Ammon's horn (tissue), 1 donor: ENCODE data around the gene LMBRD2.
"Not testable (repeated sequence)": the region's sequence is repeated elsewhere in the genome, so short reads cannot be mapped to it uniquely, and the experiment has no call there.

Experiments
- DNase-seq: peaks from one replicate; pipeline ENCODE4 v3.0.0-alpha.2; 2016; ENCODE audit warnings: low spot score

The LMBRD2 gene

DNA sequence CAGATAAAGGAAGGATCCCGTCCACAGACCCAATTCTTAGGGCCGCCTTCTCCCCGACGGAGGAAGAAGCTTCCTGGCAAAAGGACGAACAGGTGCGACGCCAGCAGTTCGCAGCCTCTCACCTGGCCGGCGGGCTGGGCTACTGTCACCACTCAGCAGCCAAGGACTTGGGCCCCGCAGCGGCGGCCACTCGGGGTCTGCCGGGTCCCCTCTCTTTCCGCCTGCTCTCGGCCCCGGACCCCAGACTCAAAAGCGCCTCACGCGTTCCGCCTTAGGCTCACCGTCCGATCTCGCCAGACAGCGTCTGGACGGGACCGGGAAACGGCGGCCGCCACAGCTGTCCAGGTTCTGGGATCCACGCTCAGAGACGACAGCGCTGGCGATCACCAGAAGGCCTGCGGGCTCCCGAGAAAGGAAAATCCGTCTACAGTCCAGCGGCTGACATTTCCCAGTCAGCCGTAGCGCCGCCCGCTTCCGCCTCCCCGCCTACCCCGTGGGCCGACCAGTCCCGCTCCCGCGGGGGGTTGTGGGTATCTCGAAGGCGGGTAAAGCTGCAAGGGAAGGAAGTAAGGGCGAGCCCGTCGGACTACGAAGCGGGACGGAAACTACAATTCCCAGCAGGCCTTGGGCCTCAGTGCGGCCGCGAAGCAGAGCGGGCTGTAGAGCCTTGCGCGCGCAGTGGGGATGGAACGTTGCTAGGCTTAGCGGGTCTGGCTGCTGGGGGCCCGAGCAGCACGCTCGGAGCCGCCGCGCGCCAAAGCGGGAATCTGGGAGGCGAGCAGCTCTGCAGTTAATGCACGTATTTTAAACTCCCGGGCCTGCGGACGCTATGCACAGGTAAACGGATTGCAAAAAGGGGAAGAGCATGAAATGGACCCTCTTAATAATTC lies at the start of gene LMBRD2, which contains the start of gene SKP2:
Gene LMBRD2 (minus strand): TSS at position 454 of the 890 bp plus-strand sequence. CDS start 8,538 bp downstream, outside the sequence.
Gene SKP2 (plus strand): TSS at position 678 of the 890 bp plus-strand sequence. CDS start 152 bp downstream, at position 830.
- DNase-seq: peak; percentile 99

DNA sequence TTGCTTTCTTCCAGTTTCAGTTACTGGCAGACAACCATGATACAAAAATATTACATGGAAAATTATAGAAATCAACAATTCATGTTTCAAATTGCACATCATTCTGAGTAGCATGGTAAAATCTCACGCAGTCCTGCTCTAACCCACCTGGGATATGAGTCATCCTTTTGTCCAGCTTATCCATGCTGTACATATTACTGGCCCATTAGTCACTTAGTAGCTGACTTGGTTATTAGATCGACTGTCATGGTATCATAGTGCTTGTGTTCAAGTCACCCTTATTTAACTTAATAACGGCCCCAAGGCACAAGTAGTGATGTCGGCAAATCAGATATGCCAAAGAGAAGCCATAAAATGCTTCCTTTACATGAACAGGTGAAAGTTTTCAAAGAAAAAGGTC lies 48.8 kb upstream of the LMBRD2 start:
- no peak for DNase-seq

DNA sequence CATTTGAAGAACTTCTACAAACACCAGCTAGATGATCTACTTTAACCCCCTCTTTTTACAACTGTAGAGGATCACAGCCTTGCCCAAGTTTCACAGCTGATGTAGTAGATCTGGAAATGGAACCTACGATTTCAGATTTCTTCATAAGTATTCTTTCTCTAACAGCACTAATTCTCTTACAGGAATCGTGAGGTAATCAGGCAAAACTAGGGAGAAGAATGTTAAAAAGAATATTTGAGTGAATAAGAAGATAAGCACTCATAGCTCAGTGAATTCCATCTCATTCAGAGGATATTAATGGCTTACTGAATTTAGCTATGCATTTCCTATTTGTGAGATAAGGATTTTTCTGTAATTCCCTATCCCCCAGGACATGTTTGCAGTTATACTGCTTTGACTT lies 47.9 kb upstream of the LMBRD2 start:
- no peak for DNase-seq

DNA sequence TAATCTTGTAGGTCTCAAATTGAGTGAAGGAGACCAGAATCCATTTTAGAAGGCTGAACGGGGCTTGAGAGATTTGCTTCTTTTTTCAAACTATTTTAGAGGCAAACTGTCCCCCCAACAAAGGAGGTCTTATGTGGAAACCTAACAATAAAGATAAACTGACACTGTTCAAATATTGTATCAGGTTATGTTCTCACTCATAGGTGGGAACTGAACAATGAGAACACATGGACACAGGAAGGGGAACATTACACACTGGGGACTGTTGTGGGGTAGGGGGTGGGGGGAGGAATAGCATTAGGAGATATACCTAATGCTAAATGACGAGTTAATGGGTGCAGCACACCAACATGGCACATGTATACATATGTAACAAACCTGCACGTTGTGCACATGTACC lies 47.1 kb upstream of the LMBRD2 start:
- DNase-seq: not testable (repeated sequence)

DNA sequence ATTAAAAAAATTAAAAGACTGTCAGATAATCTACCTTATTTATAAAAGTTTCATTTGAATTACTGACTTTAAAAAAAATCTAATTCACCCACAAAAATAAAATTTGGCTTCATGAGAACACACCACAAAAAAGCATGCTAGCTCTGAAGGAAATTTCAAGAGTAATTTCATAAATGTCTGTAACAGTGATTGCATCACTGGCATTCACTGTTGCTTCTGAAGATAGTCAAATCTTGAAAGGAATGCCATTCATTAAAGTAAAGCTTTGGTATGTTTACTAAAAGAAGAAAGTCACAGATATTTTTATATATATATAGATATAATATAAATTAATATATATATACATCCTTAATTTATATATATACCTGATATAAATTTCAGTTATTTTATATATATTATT lies 46.6 kb upstream of the LMBRD2 start:
- no peak for DNase-seq

DNA sequence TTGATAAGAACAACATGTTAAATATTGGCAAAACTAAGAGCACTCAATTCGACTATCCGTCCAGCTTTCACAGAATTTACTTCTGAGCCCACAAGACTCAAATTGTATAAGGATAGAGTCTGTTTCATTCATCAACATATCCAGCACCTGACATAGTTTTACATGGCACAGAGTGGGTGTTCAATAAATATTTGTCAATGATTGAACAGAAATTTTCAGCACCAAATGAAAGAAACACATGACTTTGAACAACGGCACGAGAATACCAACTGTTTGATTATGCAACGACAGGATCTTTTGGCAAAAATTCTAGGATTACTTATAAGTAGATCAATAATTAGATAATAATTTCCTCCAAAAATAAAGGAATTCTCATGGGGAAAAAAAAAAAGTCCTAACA lies 42.1 kb upstream of the LMBRD2 start:
- no peak for DNase-seq

DNA sequence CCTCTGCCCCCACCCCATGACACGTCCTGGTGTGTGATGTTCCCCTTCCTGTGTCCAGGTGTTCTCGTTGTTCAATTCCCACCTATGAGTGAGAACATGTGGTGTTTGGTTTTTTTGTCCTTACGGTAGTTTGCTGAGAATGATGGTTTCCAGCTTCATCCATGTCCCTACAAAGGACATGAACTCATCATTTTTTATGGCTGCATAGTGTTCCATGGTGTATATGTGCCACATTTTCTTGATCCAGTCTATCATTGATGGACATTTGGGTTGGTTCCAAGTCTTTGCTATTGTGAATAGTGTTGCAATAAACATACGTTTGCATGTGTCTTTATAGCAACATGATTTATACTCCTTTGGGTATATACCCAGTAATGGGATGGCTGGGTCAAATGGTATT lies 32.7 kb upstream of the LMBRD2 start:
- not testable (repeated sequence) for DNase-seq

DNA sequence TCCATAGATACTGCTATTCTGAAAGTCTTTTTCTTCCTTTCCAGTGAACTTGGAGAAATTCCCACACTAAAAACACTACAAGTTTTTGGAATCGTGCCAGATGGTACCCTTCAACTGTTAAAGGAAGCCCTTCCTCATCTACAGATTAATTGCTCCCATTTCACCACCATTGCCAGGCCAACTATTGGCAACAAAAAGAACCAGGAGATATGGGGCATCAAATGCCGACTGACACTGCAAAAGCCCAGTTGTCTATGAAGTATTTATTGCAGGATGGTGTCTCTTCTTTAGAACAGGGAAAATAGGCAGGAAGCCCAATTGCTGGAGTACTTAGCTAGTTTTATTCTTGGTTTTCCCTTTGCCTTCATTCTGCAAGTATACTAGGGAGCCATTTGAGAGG lies 30.1 kb upstream of the LMBRD2 start:
- DNase-seq: no peak

DNA sequence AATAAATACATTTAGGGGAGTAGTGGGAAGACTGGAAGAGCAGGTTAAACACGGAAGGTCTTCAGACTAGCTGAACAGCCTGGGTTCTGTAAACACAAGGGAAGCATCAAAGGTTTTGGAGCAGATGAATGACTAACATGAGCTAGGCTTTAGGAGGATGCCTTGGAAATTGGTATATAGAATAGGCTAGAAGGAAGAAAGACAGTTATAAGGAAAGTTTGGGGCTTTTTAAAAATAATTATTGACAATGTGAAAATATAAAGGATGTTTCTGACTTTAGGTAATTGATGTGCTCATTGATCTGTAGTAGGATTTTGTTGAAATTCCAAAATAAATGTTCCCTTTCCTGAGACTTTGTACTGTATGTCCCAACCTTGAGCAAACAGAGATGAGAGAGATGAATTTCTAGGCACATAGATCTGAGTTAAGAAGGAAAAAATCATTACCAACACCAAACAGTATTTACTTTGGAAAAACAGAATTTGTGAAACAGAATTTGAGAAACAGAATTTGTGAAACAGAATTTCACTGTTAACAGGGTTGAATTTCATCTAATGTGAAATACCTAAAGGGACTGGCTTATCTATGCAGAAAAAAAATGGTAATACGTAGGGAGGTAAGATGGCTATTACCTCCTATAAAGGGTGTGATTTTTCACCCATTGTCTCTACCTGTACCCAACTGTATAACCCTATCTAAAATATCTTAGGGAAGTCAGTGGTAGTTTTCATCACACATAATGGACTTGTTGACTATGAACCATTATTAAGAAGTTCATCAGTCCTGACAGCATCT lies 29.1 kb upstream of the LMBRD2 start:
- no peak for DNase-seq

DNA sequence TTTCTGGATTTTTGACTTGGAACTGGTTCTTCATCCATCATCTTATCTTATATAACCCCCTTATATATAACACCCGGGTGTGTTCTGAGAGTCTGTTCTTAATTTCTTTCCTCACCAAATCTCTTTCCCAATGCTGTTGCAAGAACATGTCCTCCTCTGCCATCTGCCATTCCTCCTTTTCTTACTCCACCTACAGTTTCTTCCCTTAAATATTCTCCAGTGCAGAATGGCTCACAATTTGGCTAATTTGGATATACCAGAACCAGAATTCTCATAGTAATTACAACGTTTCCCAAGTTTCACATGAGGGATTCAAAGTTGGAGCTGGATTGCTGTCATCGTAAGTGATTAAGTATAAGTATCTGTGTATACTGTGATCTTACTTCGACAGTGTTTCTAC lies 28.3 kb upstream of the LMBRD2 start:
- no peak for DNase-seq

DNA sequence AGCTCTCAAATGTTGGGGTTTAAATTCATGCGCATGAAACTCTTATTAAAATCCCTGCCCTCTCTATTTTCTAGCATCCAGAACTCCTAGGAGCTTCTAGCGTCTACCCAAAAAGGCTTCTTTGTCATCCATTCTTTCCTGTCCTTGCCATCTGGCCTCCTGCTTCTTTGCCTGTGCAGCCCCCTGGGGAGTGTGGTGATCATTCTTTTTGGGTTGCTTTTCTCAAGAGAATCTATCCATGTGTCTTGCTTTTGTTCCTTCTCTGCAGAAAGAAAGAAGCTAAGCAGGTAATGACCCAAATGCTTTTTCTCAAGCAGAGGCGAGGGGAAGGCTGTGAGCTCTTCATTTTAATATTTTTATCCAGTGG lies 26.8 kb upstream of the LMBRD2 start:
- DNase-seq: no peak

DNA sequence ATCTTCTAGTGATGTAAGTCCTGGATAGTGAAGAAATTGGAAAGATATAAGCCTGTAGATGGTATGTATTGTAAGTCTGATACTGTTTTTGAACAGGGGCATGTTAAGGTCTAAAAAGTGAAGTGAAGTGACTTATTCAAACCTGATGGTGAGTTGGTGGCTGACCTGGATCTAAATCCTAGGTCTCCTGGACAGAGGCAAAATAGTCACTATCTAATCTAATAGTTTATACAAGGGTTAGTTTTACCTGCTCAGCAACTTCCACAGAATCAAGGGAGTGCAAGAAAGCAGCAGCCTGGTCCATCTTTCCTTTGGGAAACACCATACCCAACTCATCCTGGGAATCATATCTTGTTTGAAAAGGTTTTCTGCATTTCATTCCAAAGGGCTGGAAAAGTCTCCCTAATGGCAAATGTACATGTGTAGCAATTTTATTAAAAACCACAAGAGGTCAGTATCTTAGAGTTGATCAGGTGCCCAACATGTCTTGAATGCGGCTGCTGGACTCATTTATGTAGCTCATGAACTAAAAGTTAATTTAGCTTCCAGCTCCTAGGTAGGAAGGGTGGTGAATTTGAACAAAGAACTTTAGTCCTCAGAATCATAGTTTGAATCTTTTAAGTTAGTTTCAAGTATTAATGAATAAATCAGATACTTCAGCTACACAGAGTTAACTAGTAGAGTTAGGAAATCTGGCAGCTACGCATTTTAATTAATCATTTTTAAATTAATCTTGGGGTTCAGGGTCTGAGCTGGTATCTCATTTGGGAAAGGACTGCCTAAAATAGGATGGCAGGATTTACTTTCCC lies 26.2 kb upstream of the LMBRD2 start:
- peak; percentile 39 for DNase-seq

DNA sequence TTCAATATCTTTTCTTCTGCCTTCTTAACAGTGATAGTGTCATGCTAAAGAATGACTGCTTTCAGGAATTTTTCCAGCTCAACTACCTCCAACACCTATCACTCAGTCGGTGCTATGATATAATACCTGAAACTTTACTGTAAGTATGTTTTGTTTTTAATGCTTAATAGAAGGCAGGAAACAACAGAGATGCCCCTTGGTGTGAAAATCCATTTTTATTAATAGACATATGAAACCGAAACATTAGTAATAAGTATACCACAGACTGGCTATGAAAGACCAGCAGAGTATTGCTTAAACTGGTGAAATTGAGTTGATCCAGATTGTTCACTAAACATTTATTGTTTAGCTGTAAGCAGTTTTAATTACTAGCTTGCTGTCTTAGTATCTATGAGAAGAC lies 25.5 kb upstream of the LMBRD2 start:
- no peak for DNase-seq

DNA sequence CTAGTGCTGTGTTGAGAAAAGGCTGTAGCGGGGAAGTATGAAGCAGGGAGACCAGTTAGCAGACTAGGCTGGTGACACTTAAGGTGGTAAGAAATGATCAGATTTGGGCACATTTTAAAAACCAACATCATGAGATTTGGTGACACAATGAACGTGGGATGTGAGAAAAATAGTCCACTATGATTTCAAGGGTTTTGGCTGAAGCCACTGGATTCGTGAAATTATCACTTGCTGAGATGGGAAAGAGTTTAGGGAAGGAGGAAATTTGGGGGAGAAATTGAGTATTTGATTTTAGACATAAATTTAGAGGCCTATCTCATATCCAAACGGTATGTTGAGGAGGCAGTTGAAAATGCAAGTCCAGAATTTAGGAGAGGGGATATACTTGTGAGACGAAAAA lies 23.4 kb upstream of the LMBRD2 start:
- no peak for DNase-seq

DNA sequence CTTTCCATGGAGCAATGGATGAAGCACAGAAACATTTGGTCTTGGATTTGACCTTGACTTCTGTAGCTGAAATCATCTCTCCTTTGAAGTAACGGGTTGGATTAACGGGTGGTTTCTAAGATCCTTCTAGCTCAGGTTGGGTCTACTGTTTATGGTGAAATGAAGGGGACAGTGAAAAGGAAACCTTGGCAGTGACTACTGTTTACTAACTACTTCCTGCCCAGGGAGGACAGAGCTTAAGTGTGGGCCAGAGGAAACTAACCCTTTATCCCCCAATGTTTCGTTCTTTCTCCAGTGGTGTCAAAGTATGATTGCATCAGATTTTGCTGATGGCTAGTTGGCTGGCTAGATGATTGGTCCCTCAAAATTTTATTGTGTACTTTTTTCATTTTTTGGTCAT lies 22.4 kb upstream of the LMBRD2 start:
- DNase-seq: no peak

DNA sequence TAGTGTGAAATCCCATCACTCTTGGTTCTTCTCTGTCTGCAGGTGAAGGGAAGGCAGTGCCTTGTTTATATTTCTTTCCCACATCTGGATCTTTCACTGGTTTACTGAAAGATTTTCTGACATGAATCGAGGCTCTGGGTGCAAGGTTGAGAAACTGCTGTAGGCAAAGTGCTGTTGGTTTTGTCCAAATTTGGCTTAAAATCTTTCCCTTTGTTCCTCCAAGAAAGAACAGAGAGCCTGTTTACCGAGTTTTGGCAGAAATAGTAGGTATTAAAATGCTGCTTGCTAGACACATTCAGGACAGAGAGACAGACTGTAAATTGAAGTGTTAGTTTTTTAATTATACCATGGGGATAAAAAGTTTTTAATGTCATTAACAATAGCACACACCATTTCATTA lies 21.7 kb upstream of the LMBRD2 start:
- DNase-seq: no peak

DNA sequence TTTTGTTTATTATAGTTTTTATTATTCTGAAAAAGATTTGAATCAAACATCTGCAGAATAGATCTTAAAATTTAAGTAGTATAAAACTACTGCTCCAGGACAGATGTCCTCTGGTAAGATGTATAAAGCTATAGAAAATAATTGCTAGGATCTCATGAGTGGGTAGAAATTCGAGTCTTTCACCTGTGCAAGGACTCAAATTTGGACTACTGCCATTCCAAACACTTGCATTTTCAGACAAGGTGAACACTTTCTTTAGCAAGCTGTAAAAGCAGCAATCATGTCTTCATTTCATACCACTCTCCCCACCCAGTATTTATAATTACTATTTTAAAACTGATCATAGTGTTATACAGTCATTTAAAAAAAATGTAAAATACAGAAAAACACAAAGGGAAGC lies 20.9 kb upstream of the LMBRD2 start:
- no peak for DNase-seq

DNA sequence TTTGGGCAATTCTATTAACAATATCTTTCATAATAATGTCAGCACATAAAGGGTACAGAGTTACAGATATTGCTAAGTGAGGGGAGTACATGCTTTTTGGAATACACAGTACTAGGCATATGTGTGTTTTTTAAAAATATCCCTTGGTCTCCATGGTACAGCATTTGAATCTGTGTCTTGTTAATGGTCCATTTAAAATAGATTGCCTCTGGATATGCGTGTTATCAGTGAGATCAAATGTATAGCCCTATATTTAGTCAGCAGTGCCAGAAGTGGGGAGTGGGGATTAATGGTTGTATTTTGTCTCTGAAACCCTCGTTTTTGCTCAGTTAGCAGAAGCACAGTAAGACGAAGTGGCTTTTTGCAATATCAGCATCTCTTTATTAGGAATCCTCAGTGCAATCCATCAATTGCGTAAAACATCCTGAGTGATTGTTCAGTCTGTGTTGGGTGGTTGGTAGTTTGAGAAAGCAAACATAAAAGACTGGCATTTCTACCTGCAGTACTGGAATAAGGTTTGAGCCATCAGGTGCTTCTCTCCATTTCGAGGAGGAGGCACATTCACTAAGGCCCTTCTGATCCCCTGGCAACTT lies 19.2 kb upstream of the LMBRD2 start:
- no peak for DNase-seq

DNA sequence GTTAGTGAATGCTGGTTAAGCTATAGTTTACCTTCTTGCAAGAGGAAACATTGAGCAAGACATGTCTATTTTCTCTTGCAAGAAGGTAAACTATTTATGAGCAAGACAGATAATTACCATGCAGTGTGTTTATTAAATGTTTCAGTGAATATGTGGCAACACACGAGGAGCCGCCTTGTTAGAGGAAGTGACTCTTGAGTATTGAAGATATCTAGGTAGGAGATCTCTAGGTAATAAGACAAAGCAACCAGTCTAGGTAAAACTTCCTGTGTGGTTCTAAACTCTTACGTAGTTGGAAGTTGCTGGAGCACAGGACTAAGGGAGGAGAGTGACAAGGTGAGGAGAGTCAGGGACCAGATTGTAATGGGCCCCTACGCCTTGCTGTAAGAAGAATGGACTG lies 17.1 kb upstream of the LMBRD2 start:
- no peak for DNase-seq

DNA sequence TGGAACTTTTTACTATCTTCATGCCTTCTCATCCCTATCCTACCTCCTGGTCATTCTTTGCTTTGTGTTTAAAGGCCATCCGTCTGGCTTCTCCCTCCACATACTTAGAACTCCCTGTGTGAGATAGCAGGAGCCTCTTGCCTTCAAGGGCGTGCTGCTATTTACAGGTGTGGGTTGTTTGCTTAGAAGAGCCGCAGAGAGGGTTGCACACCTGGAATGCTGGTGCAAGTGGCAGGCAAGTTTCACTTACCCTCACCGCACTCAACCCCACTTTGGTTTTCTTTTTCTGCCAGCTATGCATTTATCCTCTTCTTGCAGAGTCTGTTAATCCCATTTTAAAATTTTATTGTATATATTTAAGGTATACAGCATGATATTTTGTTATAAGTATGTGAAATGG lies 12.8 kb upstream of the LMBRD2 start:
- DNase-seq: no peak

DNA sequence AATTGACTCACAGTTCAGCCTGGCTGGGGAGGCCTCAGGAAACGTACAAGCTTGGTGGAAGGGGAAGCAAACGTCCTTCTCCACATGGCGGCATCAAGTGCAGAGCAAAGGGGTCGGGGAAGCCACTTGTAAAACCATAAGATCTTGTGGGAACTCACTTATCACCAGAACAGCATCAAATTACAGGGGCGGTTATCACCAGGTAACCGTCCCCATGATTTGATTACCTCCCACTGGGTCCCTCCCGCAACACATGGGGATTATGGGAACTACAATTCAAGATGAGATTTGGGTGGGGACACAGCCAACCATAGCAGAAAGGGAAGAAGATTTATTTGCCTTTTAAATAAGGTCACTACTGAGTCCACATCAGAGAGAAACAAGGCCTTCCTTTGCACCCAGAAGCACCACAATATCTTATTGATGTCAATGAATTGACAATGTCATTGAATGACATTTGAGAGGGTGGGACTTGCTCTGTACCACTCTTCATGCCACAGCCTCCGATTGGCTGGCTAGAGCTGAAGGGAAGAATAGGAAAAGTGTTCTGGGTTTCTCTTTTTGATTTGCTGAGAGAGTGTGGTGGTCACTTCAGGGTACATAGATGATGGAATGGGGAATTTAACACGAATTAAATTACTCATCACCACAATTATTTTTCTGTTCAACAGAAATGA lies 11.3 kb upstream of the LMBRD2 start:
- peak; percentile 72 for DNase-seq
